Spleen (tissue), 7 donors: ENCODE data around the gene CD14.

Experiments
- POLR2A ChIP-seq, 3 donors: fragments of 450-650 bp; IDR thresholded peaks; one replicate each; pipeline ENCODE4 v1.5.1; 2017; ENCODE audit warnings: antibody characterized with exemption in 3 of 3, mild to moderate bottlenecking in 1 of 3
- TF ChIP-seq, protein P1 (sequence below), 11 experiments: fragments of 200-600 bp in 7 of 11; fragments of 450-650 bp in 4 of 11; sonication (generic) in 4 of 11; IDR thresholded peaks in 8 of 11; conservative IDR thresholded peaks in 3 of 11; 1 replicate in 7 of 11; 2 replicates in 4 of 11; pipeline versions ENCODE4 v1.4.0 to v1.8.0; 2016 to 2021; ENCODE audit warnings: antibody characterized with exemption in 11 of 11, inconsistent platforms in 4 of 11, mild to moderate bottlenecking in 1 of 11
- donor health status: DM: no; HTN: no; CAD: no; lungs with moderate emphysema.
- donor health status: DM: no; HTN: no; CAD: no.
- donor health status: DM: no; HTN: no; CAD: no.

DNA sequence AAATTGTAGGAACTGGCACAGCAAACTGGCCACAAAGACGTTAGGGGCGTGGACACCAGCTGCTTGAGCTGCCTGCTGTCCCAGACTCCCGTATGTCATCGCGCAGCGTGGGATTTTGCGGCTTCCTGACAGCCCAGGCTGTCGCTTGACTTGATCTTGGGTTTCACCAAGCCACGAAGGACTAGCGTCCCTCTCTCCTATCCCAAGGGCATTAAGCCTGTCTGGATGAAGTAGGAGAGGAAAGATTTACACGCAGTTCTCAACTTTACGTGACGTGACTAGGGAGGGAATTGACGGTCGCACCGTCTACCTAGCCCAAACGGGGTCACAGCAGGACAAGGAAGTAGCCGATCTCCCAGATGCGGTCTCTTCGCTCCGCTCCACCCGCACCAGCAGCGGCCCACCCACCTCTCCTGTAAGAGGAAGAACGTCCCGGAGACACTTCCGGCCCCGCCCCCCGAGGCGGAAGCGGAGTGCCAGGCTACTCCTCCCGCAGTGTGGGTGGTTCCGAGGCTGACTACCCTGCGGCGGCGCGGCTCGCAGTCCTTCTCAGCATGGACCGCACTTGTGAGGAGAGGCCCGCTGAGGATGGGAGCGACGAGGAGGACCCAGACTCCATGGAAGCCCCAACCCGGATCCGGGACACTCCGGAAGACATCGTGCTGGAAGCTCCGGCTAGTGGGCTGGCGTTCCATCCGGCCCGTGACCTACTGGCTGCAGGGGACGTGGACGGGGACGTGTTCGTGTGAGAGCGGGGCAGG is 31.6 kb upstream of the CD14 start, which contains the start of gene WDR55:
- TF ChIP-seq, protein P1, sequence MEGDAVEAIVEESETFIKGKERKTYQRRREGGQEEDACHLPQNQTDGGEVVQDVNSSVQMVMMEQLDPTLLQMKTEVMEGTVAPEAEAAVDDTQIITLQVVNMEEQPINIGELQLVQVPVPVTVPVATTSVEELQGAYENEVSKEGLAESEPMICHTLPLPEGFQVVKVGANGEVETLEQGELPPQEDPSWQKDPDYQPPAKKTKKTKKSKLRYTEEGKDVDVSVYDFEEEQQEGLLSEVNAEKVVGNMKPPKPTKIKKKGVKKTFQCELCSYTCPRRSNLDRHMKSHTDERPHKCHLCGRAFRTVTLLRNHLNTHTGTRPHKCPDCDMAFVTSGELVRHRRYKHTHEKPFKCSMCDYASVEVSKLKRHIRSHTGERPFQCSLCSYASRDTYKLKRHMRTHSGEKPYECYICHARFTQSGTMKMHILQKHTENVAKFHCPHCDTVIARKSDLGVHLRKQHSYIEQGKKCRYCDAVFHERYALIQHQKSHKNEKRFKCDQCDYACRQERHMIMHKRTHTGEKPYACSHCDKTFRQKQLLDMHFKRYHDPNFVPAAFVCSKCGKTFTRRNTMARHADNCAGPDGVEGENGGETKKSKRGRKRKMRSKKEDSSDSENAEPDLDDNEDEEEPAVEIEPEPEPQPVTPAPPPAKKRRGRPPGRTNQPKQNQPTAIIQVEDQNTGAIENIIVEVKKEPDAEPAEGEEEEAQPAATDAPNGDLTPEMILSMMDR (IDR thresholded peaks at IDR 0.05 in 8 of 11, conservative IDR thresholded peaks at IDR 0.05 in 3 of 11) = peak in 1 of 11 experiments; percentile 38
- TF ChIP-seq POLR2A (IDR thresholded peaks at IDR 0.05) = peak in 2 of 3 donors; percentile 14 to 18
